ENCODE measurements around the gene SLC8A1. TPM values are rescaled to one million over a fixed set of nuclear protein-coding genes. Genes with fewer than 3 reads are reported as not detected.

Gene SLC8A1
- total and polyA plus RNA-seq, 2 experiments from 2014 or later: 103 to 682 TPM

DNA sequence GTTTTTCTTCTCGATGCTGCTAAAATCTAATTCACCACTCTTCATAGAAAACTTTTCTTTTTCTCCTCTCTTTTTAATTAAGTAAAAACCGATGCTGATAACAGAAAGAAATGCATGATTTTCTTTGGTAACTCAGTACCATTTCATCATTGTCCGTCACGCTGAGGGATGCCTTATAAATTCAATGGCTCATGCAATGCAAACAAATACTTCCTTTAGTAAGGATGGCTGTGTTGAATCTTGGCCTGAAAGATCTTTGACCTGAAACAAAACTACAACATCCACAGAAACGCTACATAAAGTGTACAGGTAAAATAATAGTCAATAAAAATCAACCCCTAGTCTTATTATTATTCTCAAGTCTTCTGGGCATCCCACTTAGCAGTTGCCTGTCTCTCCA lies 261.4 kb downstream of the SLC8A1 start:
- H3K27me3 ChIP-seq: no peaks in the 10 kb centered on the region
- H3K27ac ChIP-seq: peak overlapping the region; percentile 7
- H3K4me3 ChIP-seq: no peak overlapping the region
- H3K36me3 ChIP-seq: no peaks in the 10 kb centered on the region
- no peaks in the 10 kb centered on the region for H3K4me1 ChIP-seq (ENCODE audit: low read depth)
- no peak for DNase-seq (ENCODE audit: low read depth in 1 of 2, low spot score in 1 of 2)
- TF ChIP-seq, protein P1, sequence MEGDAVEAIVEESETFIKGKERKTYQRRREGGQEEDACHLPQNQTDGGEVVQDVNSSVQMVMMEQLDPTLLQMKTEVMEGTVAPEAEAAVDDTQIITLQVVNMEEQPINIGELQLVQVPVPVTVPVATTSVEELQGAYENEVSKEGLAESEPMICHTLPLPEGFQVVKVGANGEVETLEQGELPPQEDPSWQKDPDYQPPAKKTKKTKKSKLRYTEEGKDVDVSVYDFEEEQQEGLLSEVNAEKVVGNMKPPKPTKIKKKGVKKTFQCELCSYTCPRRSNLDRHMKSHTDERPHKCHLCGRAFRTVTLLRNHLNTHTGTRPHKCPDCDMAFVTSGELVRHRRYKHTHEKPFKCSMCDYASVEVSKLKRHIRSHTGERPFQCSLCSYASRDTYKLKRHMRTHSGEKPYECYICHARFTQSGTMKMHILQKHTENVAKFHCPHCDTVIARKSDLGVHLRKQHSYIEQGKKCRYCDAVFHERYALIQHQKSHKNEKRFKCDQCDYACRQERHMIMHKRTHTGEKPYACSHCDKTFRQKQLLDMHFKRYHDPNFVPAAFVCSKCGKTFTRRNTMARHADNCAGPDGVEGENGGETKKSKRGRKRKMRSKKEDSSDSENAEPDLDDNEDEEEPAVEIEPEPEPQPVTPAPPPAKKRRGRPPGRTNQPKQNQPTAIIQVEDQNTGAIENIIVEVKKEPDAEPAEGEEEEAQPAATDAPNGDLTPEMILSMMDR (IDR thresholded peaks at IDR 0.05; ENCODE audit: low read depth, low read length): no peak
- H3K9me3 ChIP-seq (ENCODE audit: low read depth): no peaks in the 10 kb centered on the region

DNA sequence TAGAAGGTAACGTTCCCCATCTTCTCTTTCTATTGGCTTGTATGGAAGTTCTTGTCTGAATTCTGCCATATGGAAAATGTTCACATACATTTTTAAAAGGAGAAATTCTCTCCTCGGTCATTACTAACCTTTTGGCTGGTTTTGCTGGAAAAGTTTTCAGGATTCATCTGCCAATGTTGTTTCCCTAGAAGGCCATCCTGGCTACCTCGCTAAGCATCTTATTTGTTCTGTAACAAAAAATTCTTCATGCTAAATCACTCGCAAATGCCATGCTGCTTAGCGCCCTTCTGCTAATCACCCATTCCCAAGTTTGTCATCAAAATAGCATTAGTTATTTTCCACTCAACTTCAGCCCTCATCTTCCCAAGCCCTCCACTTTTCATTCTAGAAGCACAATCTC lies 262.0 kb downstream of the SLC8A1 start:
- Histone ChIP-seq H3K27ac (no peak overlapping the region), H3K36me3 (no peaks in the 10 kb centered on the region), H3K4me1 (ENCODE audit: low read depth) (no peaks in the 10 kb centered on the region), H3K27me3 (no peaks in the 10 kb centered on the region), H3K9me3 (ENCODE audit: low read depth) (no peaks in the 10 kb centered on the region), H3K4me3 (no peak overlapping the region)
- DNase-seq (ENCODE audit: low read depth in 1 of 2, low spot score in 1 of 2): no peak
- TF ChIP-seq, protein P1 (IDR thresholded peaks at IDR 0.05; ENCODE audit: low read depth, low read length): no peak

DNA sequence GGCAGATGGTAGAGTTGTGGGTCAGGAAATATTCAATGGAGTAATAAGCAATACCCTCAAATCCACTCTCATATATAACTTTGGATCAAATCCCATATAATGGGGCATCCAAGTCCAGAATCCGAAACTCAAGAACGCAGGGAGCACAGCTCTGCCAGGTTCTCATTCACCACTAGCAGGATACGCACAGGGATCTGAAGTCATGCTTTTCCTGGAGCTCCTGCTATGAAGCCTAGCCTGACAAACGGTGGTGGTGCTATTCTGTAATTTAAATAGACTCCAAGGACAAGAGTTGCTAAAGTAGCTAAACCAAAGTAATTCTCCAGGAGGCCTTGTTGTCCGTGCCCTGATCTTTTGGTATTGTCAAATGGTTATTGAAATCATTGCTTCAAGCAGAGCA lies 264.8 kb downstream of the SLC8A1 start:
- peak overlapping the region; percentile 15 for H3K27ac ChIP-seq

DNA sequence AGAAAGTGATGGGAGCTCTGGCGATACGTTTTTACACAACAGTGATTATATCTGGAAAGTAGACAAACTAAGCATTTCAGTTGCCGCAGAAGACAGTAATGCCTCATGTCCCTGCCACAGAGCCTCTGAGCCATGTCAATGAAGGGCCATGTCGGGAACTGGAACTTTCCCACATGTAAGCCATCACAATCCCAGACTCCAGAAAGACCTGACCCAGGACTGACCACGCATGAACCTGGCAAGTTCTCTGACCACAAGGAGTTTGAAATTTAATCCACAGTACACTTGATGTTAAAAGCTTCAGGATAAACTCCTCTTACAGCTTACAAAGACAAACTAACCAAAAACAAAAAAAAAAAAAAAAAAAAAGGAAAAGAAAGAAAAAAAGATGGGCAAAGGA lies 267.3 kb downstream of the SLC8A1 start:
- Histone ChIP-seq H3K27me3 (no peaks in the 10 kb centered on the region), H3K36me3 (no peaks in the 10 kb centered on the region), H3K4me1 (ENCODE audit: low read depth) (peaks cover 3% of the 10 kb centered on the region), H3K27ac (no peak overlapping the region), H3K4me3 (no peak overlapping the region), H3K9me3 (ENCODE audit: low read depth) (no peaks in the 10 kb centered on the region)
- TF ChIP-seq, protein P1 (IDR thresholded peaks at IDR 0.05; ENCODE audit: low read depth, low read length): no peak
- DNase-seq (ENCODE audit: low read depth in 1 of 2, low spot score in 1 of 2): no peak

More for the DNA sequence above, 264.8 kb downstream of the SLC8A1 start:
- H3K4me3 ChIP-seq: no peak overlapping the region
- H3K4me1 ChIP-seq (ENCODE audit: low read depth): peaks cover 3% of the 10 kb centered on the region
- H3K27me3 ChIP-seq: no peaks in the 10 kb centered on the region
- no peak for DNase-seq (ENCODE audit: low read depth in 1 of 2, low spot score in 1 of 2)
- TF ChIP-seq, protein P1 (IDR thresholded peaks at IDR 0.05; ENCODE audit: low read depth, low read length): no peak
- no peaks in the 10 kb centered on the region for H3K36me3 ChIP-seq
- H3K9me3 ChIP-seq (ENCODE audit: low read depth): no peaks in the 10 kb centered on the region

DNA sequence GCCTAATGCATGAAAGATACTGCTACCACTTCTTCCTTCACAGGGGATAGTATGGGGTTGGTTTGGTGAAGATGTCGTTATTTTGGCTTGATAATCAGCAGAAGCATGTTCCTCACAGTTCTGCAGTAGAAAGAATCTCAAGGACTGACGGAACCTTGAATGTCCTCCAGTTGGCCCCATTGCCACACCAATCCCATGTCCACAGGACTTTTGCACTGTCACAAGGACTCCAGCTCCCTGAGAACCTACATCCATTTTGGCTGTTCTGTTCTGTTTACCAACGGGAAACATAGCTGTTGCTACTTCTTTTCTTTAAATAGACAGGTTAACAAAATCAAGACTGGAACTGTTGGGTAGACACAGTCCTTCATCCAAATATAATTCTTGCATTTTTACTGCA lies 270.0 kb downstream of the SLC8A1 start:
- Histone ChIP-seq H3K4me3 (no peak overlapping the region), H3K36me3 (peaks cover 10% of the 10 kb centered on the region), H3K27me3 (no peaks in the 10 kb centered on the region), H3K27ac (peak overlapping the region; percentile 44), H3K4me1 (ENCODE audit: low read depth) (peaks cover 6% of the 10 kb centered on the region), H3K9me3 (ENCODE audit: low read depth) (no peaks in the 10 kb centered on the region)
- DNase-seq (ENCODE audit: low read depth in 1 of 2, low spot score in 1 of 2): no peak
- TF ChIP-seq, protein P1 (IDR thresholded peaks at IDR 0.05; ENCODE audit: low read depth, low read length): no peak

DNA sequence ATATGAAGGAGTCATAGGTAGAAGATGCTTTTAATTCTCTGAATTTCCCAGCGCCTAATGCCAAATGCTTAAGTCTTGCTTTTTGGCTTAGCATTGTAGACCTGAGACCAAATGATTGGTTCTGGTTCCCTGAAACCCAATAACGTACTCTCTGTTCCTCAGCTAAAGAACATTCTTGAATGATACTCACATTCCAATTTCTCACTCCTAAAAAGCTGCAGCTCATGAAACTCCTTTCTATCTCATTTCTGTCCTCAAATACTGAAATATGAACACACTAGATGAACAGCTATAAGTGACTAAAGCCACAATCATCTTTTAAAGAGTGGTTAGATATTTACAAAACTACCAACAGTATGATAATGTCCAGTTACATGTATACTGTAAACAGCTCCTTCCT lies 272.1 kb downstream of the SLC8A1 start:
- H3K36me3 ChIP-seq: peaks cover 26% of the 10 kb centered on the region
- no peak overlapping the region for H3K27ac ChIP-seq
- H3K4me1 ChIP-seq (ENCODE audit: low read depth): peaks cover 18% of the 10 kb centered on the region
- no peak overlapping the region for H3K4me3 ChIP-seq
- TF ChIP-seq, protein P1 (IDR thresholded peaks at IDR 0.05; ENCODE audit: low read depth, low read length): no peak
- DNase-seq (ENCODE audit: low read depth in 1 of 2, low spot score in 1 of 2): no peak
- H3K27me3 ChIP-seq: no peaks in the 10 kb centered on the region
- no peaks in the 10 kb centered on the region for H3K9me3 ChIP-seq (ENCODE audit: low read depth)
